H9 (cell line): Measurements from ENCODE around the gene CAMK2G. TPM values are rescaled to one million over a fixed set of nuclear protein-coding genes. Genes with fewer than 3 reads are reported as not detected.

ENCODE experiments used
- DNase-seq: peaks from one replicate; pipeline ENCODE4 v3.0.0-alpha.2; 2017
- H2AFZ ChIP-seq: one replicate; pipeline ENCODE4 v1.6.1; 2013; ENCODE audit warnings: mild to moderate bottlenecking, low read length, control low read depth, moderate library complexity
- H2AK5ac ChIP-seq: 2 replicates; pipeline ENCODE4 v1.6.1; 2013; ENCODE audit warnings: low read length, control low read depth, mixed read lengths; ENCODE audit not compliant: insufficient read length
- H2BK120ac ChIP-seq: one replicate; pipeline ENCODE4 v1.6.1; 2013; ENCODE audit warnings: low read depth, mild to moderate bottlenecking, low read length, control low read depth, inconsistent platforms; ENCODE audit not compliant: poor library complexity, severe bottlenecking
- H2BK12ac ChIP-seq: 2 replicates; pipeline ENCODE4 v1.6.1; 2013; ENCODE audit warnings: low read length, control low read depth, mixed read lengths, low read depth; ENCODE audit not compliant: insufficient read length
- H2BK15ac ChIP-seq: 2 replicates; pipeline ENCODE4 v1.6.1; 2013; ENCODE audit warnings: low read depth, low read length, control low read depth
- H2BK20ac ChIP-seq: one replicate; pipeline ENCODE4 v1.6.1; 2013; ENCODE audit warnings: low read depth, mild to moderate bottlenecking, low read length, control low read depth, inconsistent platforms; ENCODE audit not compliant: poor library complexity, severe bottlenecking
- H2BK5ac ChIP-seq: 2 replicates; pipeline ENCODE4 v1.6.1; 2013; ENCODE audit warnings: low read length, control low read depth, mixed read lengths; ENCODE audit not compliant: insufficient read length
- H3K14ac ChIP-seq: 2 replicates; pipeline ENCODE4 v1.6.1; 2013; ENCODE audit warnings: low read length, control low read depth; ENCODE audit not compliant: insufficient read depth
- H3K18ac ChIP-seq: 2 replicates; pipeline ENCODE4 v1.6.1; 2013; ENCODE audit warnings: low read depth, mild to moderate bottlenecking, mixed read lengths, low read length, control low read depth; ENCODE audit not compliant: insufficient read length
- H3K23ac ChIP-seq: 2 replicates; pipeline ENCODE4 v1.6.1; 2013; ENCODE audit warnings: low read length, control low read depth, mixed read lengths, low read depth; ENCODE audit not compliant: insufficient read length
- H3K23me2 ChIP-seq: 2 replicates; pipeline ENCODE4 v1.6.1; 2013; ENCODE audit warnings: low read depth, mild to moderate bottlenecking, mixed read lengths, low read length, control low read depth; ENCODE audit not compliant: insufficient read length, poor library complexity, severe bottlenecking
- H3K27ac ChIP-seq: 2 replicates; pipeline ENCODE4 v1.5.1; 2013; ENCODE audit warnings: low read length, control low read depth, mixed read lengths, low read depth; ENCODE audit not compliant: insufficient read length
- H3K27me3 ChIP-seq: 2 replicates; pipeline ENCODE4 v1.6.1; 2013; ENCODE audit warnings: low read length, control low read depth, inconsistent platforms; ENCODE audit not compliant: insufficient read depth
- H3K4ac ChIP-seq: 2 replicates; pipeline ENCODE4 v1.6.1; 2013; ENCODE audit warnings: low read depth, mild to moderate bottlenecking, control low read depth, inconsistent platforms, low read length, moderate library complexity
- H3K4me1 ChIP-seq: 2 replicates; pipeline ENCODE4 v1.6.1; 2013; ENCODE audit warnings: low read length, control low read depth, inconsistent platforms; ENCODE audit not compliant: insufficient read depth
- H3K4me2 ChIP-seq: 2 replicates; pipeline ENCODE4 v1.6.1; 2013; ENCODE audit warnings: low read length, control low read depth, mixed read lengths; ENCODE audit not compliant: insufficient read length, insufficient read depth
- H3K56ac ChIP-seq: 2 replicates; pipeline ENCODE4 v1.6.1; 2013; ENCODE audit warnings: low read depth, mild to moderate bottlenecking, mixed read lengths, low read length, control low read depth; ENCODE audit not compliant: insufficient read length
- H3K79me1 ChIP-seq: 2 replicates; pipeline ENCODE4 v1.6.1; 2013; ENCODE audit warnings: low read depth, mild to moderate bottlenecking, moderate library complexity, low read length, control low read depth, inconsistent platforms; ENCODE audit not compliant: insufficient read depth, poor library complexity, severe bottlenecking
- H3K79me2 ChIP-seq: 2 replicates; pipeline ENCODE4 v1.6.1; 2013; ENCODE audit warnings: low read length, control low read depth, inconsistent platforms; ENCODE audit not compliant: insufficient read depth
- H3K9ac ChIP-seq: 2 replicates; pipeline ENCODE4 v1.6.1; 2013; ENCODE audit warnings: low read length, control low read depth, mixed read lengths; ENCODE audit not compliant: insufficient read length; ENCODE audit errors: extremely low read depth
- H3K9me3 ChIP-seq: one replicate; pipeline ENCODE4 v1.6.1; 2013; ENCODE audit warnings: low read depth, low read length, inconsistent platforms; ENCODE audit not compliant: control insufficient read depth
- H3T11ph ChIP-seq: one replicate; pipeline ENCODE4 v1.6.1; 2013; ENCODE audit warnings: mild to moderate bottlenecking, low read length, control low read depth, inconsistent platforms
- H4K20me1 ChIP-seq: one replicate; pipeline ENCODE4 v1.6.1; 2013; ENCODE audit not compliant: control insufficient read depth, insufficient read length, insufficient read depth
- H4K5ac ChIP-seq: 2 replicates; pipeline ENCODE4 v1.6.1; 2013; ENCODE audit warnings: low read depth, mild to moderate bottlenecking, mixed read lengths, low read length, control low read depth; ENCODE audit not compliant: insufficient read length
- H4K8ac ChIP-seq: replicated peaks from 2 replicates; pipeline ENCODE4 v1.6.1; 2013; ENCODE audit warnings: low read length, control low read depth, mixed read lengths, low read depth; ENCODE audit not compliant: insufficient read length
- H4K91ac ChIP-seq: 2 replicates; pipeline ENCODE4 v1.6.1; 2013; ENCODE audit warnings: low read depth, mild to moderate bottlenecking, moderate library complexity, mixed read lengths, low read length, control low read depth; ENCODE audit not compliant: insufficient read length
- H3K27ac Mint-ChIP-seq, 3 experiments: 2 replicates in 2 of 3; 3 replicates in 1 of 3; pipeline ENCODE4 v1.8.0; 2020 to 2021; ENCODE audit warnings: mixed read lengths in 3 of 3, mild to moderate bottlenecking in 1 of 3, moderate library complexity in 1 of 3
- H3K27me3 Mint-ChIP-seq: 2 replicates; pipeline ENCODE4 v1.8.0; 2021; ENCODE audit warnings: low read depth, mild to moderate bottlenecking, moderate library complexity, mixed read lengths
- H3K36me3 Mint-ChIP-seq, 3 experiments: 2 replicates in 2 of 3; 3 replicates in 1 of 3; pipeline ENCODE4 v1.8.0; 2020 to 2021; ENCODE audit warnings: low read depth in 3 of 3, mixed read lengths in 3 of 3; ENCODE audit not compliant: insufficient read depth in 1 of 3
- H3K4me1 Mint-ChIP-seq, 2 experiments: 2 replicates each; pipeline ENCODE4 v1.8.0; 2020; ENCODE audit warnings: mixed read lengths in 2 of 2
- H3K4me3 Mint-ChIP-seq, 2 experiments: 2 replicates in 1 of 2; 3 replicates in 1 of 2; pipeline ENCODE4 v1.8.0; 2020 to 2021; ENCODE audit warnings: mild to moderate bottlenecking in 2 of 2, mixed read lengths in 2 of 2, moderate library complexity in 1 of 2
- H3K9me3 Mint-ChIP-seq, 2 experiments: 2 replicates in 1 of 2; 3 replicates in 1 of 2; pipeline ENCODE4 v1.8.0; 2020; ENCODE audit warnings: mild to moderate bottlenecking in 2 of 2, mixed read lengths in 2 of 2, moderate library complexity in 1 of 2
- CTCF ChIP-seq: fragments of 200-600 bp; sonication (generic); conservative IDR thresholded peaks from 3 replicates; pipeline ENCODE4 v1.8.0; 2021; ENCODE audit warnings: antibody characterized with exemption, mild to moderate bottlenecking
- WGBS: extraction: QIAGEN DNeasy Blood & Tissue Kit; methylation state at CpG from one replicate; pipeline ENCODE4 v1.1.7; 2013; ENCODE audit warnings: missing lambda C conversion rate, low lambda C conversion rate, mixed read lengths; ENCODE audit not compliant: insufficient read length; ENCODE audit errors: extremely low coverage; 5-methylcytosine and 5-hydroxymethylcytosine counted together
- total RNA-seq: library from RNA; stranded (reverse); gene quantifications from 2 replicates; pipeline ENCODE4 v1.2.1, GENCODE V29; 2021

CAMK2G gene
- total RNA-seq, 1 experiment from 2014 or later: 31.8 TPM

- Histone ChIP-seq H3K79me1 (no peaks in the 10 kb centered on the region), H2BK12ac (no peak overlapping the region), H3K27me3 (no peaks in the 10 kb centered on the region), H3K4me1 (no peaks in the 10 kb centered on the region), H3K14ac (no peak overlapping the region), H4K91ac (no peak overlapping the region), H4K20me1 (no peaks in the 10 kb centered on the region), H2AK5ac (no peak overlapping the region), H3K56ac (no peak overlapping the region), H3K9me3 (no peaks in the 10 kb centered on the region), H3K79me2 (no peaks in the 10 kb centered on the region), H2AFZ (no peak overlapping the region), H2BK120ac (no peak overlapping the region), H3K4me2 (no peak overlapping the region), H3K18ac (no peak overlapping the region), H3K23ac (no peak overlapping the region), H4K8ac (no peak overlapping the region), H3K27ac (no peak overlapping the region), H3T11ph (no peak overlapping the region), H3K23me2 (no peaks in the 10 kb centered on the region), H2BK15ac (no peak overlapping the region), H3K4ac (no peak overlapping the region), H2BK5ac (no peak overlapping the region), H2BK20ac (no peak overlapping the region), H3K9ac (no peak overlapping the region), H4K5ac (no peak overlapping the region)
- H3K4me3 Mint-ChIP-seq: no peak overlapping the region
- H3K36me3 Mint-ChIP-seq: no peaks in the 10 kb centered on the region
- no CpG with 5 or more reads among the region's 12 CpGs for WGBS
- no peak for DNase-seq
- H3K27me3 Mint-ChIP-seq: peaks cover 2% of the 10 kb centered on the region; the same call in 1 of the 2 replicates
- TF ChIP-seq CTCF: no peak
- peaks cover 11 to 22% of the 10 kb centered on the region in 2 experiments for H3K4me1 Mint-ChIP-seq
- no peaks in the 10 kb centered on the region for H3K9me3 Mint-ChIP-seq
- peak overlapping the region in 1 of 3 experiments; percentile 16; a peak in 1 of 7 replicates for H3K27ac Mint-ChIP-seq
Observed at GRCh38 chr10:73887294-73888039, 13.1 kb upstream of the CAMK2G start.
